Kidney epithelial cell (primary cell): ENCODE measurements around the gene SLC23A2. TPM values are rescaled to one million over a fixed set of nuclear protein-coding genes. Genes with fewer than 3 reads are reported as not detected.
A peak's percentile ranks its signal among the peaks of the same experiment; 100 is the strongest.

ENCODE experiments used
- DNase-seq: peaks from one replicate; pipeline ENCODE4 v3.0.0-alpha.2; 2010; ENCODE audit warnings: low read depth
- H3K27me3 ChIP-seq: 2 replicates; pipeline ENCODE4 v1.6.0; 2011; ENCODE audit warnings: low read length; ENCODE audit not compliant: control insufficient read depth, insufficient read depth
- H3K36me3 ChIP-seq: 2 replicates; pipeline ENCODE4 v1.5.1; 2011; ENCODE audit warnings: low read length; ENCODE audit not compliant: control insufficient read depth, insufficient read depth
- H3K4me3 ChIP-seq: 2 replicates; pipeline ENCODE4 v1.5.1; 2011; ENCODE audit warnings: low read depth, mild to moderate bottlenecking, control low read depth, low read length
- total RNA-seq: library from RNA; depleted of rRNA; stranded (reverse); fragments of >200 nt; gene quantifications from 2 replicates; pipeline ENCODE4 v1.2.3, GENCODE V29; 2015
- TF ChIP-seq, protein P1 (sequence below): IDR thresholded peaks from 2 replicates; pipeline ENCODE4 v1.5.1; 2011; ENCODE audit warnings: mild to moderate bottlenecking, moderate library complexity, low read length, control low read depth, inconsistent platforms; ENCODE audit not compliant: insufficient read depth, poor library complexity, severe bottlenecking

The SLC23A2 gene
- total RNA-seq, 1 donor from 2014 or later: 21.4 TPM

GRCh38 chr20:4904127-4904860 is 97.0 kb downstream of the SLC23A2 start:
- TF ChIP-seq, protein P1, sequence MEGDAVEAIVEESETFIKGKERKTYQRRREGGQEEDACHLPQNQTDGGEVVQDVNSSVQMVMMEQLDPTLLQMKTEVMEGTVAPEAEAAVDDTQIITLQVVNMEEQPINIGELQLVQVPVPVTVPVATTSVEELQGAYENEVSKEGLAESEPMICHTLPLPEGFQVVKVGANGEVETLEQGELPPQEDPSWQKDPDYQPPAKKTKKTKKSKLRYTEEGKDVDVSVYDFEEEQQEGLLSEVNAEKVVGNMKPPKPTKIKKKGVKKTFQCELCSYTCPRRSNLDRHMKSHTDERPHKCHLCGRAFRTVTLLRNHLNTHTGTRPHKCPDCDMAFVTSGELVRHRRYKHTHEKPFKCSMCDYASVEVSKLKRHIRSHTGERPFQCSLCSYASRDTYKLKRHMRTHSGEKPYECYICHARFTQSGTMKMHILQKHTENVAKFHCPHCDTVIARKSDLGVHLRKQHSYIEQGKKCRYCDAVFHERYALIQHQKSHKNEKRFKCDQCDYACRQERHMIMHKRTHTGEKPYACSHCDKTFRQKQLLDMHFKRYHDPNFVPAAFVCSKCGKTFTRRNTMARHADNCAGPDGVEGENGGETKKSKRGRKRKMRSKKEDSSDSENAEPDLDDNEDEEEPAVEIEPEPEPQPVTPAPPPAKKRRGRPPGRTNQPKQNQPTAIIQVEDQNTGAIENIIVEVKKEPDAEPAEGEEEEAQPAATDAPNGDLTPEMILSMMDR: no peak
- Histone ChIP-seq H3K27me3 (no peaks in the 10 kb centered on the region), H3K36me3 (no peaks in the 10 kb centered on the region), H3K4me3 (no peak overlapping the region)
- DNase-seq: no peak

DNA sequence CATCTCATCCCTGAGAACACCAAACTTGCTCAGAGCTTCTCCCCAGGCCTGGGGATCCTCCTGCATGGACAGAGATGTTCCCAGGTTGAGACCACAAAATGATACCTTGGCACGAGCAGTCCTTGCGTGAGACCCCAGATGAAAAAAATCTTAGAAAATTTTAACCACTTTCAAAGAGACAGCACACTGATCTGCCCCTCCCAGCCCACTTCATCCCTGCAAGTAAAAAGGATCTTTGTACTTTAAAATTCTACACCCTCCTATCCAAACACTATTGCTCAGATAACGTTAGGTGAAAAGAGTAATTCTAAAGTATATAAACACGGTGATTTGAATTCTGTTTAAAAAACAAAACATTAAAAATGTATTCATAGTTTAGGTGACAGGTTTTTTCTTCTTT is 98.5 kb downstream of the SLC23A2 start:
- H3K36me3 ChIP-seq: no peaks in the 10 kb centered on the region
- no peak for DNase-seq
- TF ChIP-seq, protein P1: no peak
- no peaks in the 10 kb centered on the region for H3K27me3 ChIP-seq
- H3K4me3 ChIP-seq: no peak overlapping the region

DNA sequence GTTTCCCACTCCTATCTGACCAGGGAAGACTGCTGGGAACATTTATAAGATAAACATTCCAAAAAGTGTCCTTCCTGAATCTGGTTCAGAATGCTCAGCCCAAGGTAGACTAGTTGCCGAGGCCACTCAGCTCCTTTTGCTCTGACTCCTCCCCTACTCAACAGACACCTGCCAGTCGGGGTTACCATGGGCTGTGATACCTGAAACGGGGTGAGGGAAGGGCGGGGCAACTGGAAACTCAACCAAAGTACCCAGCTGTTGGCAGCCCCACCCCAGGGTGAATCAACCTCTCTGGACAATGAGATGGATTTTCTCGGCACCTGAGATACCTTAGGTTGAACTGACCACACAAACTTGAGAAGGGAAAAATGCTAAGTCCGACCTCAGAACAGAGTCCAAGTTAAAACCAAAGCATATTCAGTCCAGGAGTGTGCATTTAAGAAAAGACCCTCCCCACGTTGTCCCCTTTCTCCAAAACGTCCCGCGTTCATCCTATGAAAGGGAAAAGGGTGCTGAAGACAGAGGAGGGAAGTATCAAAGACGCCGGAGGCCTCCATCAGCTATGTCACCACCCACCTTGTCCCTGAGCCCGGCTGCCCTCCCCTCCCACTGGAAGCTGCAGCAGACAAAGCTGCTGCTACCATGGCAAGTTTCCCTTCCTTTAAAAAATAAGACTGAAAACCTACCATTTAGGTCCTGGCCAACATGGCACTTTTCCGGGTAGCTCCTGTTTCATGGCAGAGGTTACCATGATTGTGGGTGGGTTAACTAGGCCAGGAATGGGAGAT is 100.1 kb downstream of the SLC23A2 start:
- no peak for DNase-seq

DNA sequence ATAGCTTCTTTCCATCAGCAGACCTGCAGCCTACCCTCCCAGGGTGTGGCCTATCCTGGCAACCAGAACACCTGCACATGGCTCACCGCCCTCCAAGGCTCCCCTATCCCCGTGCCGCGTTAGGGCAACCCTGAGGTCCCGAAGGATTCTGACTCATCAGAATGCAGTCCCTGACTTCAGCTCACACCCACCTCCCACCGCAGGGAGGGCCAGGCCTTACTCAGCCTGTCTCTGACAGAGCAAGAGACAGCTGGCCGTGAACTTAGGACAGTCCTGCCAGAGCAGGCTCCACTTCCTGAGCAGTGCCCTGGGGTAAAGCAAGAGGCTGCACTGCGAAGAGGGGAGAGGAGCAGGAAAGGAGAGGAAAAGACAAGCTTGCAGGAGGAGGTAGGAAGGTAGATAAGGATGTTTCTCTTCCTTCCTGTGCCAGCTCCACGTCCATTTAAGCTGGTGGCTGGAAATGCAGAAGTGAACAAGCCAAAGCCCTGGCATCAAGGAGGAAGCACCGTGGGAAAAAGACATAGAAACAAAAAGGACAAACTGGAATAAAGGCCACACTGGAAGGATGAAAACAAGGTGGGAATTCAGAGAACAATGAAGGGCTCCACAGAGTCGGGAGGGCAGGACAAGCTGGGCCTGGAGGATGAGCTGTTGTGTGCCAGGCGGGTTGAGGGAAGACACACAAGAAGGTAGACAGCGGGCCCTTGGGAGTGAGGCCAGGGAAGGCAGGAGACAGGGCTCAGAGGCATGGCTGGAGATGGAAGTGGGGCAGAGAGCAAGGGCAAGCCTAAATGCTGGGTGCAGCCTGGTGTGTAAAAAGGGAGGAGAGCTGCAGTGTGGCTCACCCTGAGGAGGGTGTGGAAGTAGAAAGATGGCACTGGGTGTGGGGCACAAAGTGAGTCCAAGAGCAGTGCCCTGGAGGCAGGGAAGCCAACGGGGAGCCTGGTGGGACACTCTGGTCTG is 102.7 kb downstream of the SLC23A2 start:
- Histone ChIP-seq H3K4me3 (no peak overlapping the region), H3K36me3 (no peaks in the 10 kb centered on the region), H3K27me3 (no peaks in the 10 kb centered on the region)
- TF ChIP-seq, protein P1: no peak
- peak; percentile 77 for DNase-seq

More for the DNA sequence above, 100.1 kb downstream of the SLC23A2 start:
- TF ChIP-seq, protein P1: no peak
- H3K4me3 ChIP-seq: no peak overlapping the region
- no peaks in the 10 kb centered on the region for H3K27me3 ChIP-seq
- no peaks in the 10 kb centered on the region for H3K36me3 ChIP-seq

GRCh38 chr20:4897600-4897999 is 103.7 kb downstream of the SLC23A2 start:
- Histone ChIP-seq H3K4me3 (no peak overlapping the region), H3K27me3 (no peaks in the 10 kb centered on the region), H3K36me3 (no peaks in the 10 kb centered on the region)
- no peak for DNase-seq
- TF ChIP-seq, protein P1: no peak
